HepG2 (cell line): ENCODE results near the gene SUMO4. TPM values are rescaled to one million over a fixed set of nuclear protein-coding genes. Genes with fewer than 3 reads are reported as not detected.

Experiments
- ADNP ChIP-seq: sonication (generic); formaldehyde crosslinking; IDR thresholded peaks from 2 replicates; pipeline ENCODE4 v1.4.0; 2020; ENCODE audit warnings: missing genetic modification reagents
- GATAD2A ChIP-seq: IDR thresholded peaks from 2 replicates; pipeline ENCODE4 v1.6.1; 2016
- HNRNPLL ChIP-seq: fragments of 200-400 bp; formaldehyde crosslinking; IDR thresholded peaks from 2 replicates; pipeline ENCODE4 v1.6.1; 2017; ENCODE audit warnings: mild to moderate bottlenecking, low read depth, low read length; ENCODE audit not compliant: poor library complexity, severe bottlenecking
- JUN ChIP-seq: sonication (generic); formaldehyde crosslinking; IDR thresholded peaks from 2 replicates; pipeline ENCODE4 v1.4.0; 2020; ENCODE audit warnings: mild to moderate bottlenecking, missing genetic modification reagents
- ZNF138 ChIP-seq: sonication (generic); formaldehyde crosslinking; IDR thresholded peaks from 2 replicates; pipeline ENCODE4 v1.5.0; 2020; ENCODE audit warnings: mild to moderate bottlenecking, low read depth, missing genetic modification reagents
- ZNF441 ChIP-seq: sonication (generic); formaldehyde crosslinking; IDR thresholded peaks from 2 replicates; pipeline ENCODE4 v1.7.0; 2021; ENCODE audit warnings: missing genetic modification reagents, borderline replicate concordance
- ZNF460 ChIP-seq: sonication (generic); formaldehyde crosslinking; IDR thresholded peaks from 2 replicates; pipeline ENCODE4 v1.5.1; 2020; ENCODE audit warnings: missing genetic modification reagents, mild to moderate bottlenecking, borderline replicate concordance
- ZNF484 ChIP-seq: sonication (generic); formaldehyde crosslinking; IDR thresholded peaks from 2 replicates; pipeline ENCODE4 v1.5.1; 2020; ENCODE audit warnings: mild to moderate bottlenecking, low read depth, missing genetic modification reagents, borderline replicate concordance
- ZNF605 ChIP-seq: sonication (generic); formaldehyde crosslinking; IDR thresholded peaks from 2 replicates; pipeline ENCODE4 v1.8.0; 2022; ENCODE audit warnings: mild to moderate bottlenecking, missing genetic modification reagents
- ZNF747 ChIP-seq: sonication (generic); formaldehyde crosslinking; IDR thresholded peaks from 2 replicates; pipeline ENCODE4 v1.8.1; 2023; ENCODE audit warnings: missing genetic modification reagents, mild to moderate bottlenecking, borderline replicate concordance
- ZSCAN25 ChIP-seq: sonication (generic); formaldehyde crosslinking; IDR thresholded peaks from 2 replicates; pipeline ENCODE4 v1.8.0; 2022; ENCODE audit warnings: mild to moderate bottlenecking, missing genetic modification reagents
- polyA plus RNA-seq, 8 experiments: library from polyadenylated mRNA; depleted of rRNA in 3 of 8; stranded (reverse) in 7 of 8; unstranded in 1 of 8; fragments of >200 nt; fragmentation: Illumina TruSeq in 4 of 8; extraction: Trizol in 4 of 8; gene quantifications; 2 replicates each; pipeline versions ENCODE4 v1.2.1 to v1.2.3, GENCODE V29; 2011 to 2016; ENCODE audit warnings: low read depth in 4 of 8, missing spikeins in 1 of 8, mixed read lengths in 1 of 8; ENCODE audit not compliant: insufficient read depth in 1 of 8
- total RNA-seq, 5 experiments: library from RNA; depleted of rRNA; stranded (reverse); fragments of >200 nt; fragmentation: Illumina TruSeq; extraction: Trizol; gene quantifications; 2 replicates each; pipeline ENCODE4 v1.2.3, GENCODE V29; 2016; ENCODE audit warnings: low read depth in 1 of 5
- TF ChIP-seq, protein P1 (sequence below), 2 experiments: fragments of 450-650 bp in 1 of 2; sonication (generic) in 1 of 2; formaldehyde crosslinking in 1 of 2; IDR thresholded peaks; 2 replicates each; pipeline versions ENCODE4 v1.6.1 to v1.8.0; 2016 to 2022; ENCODE audit warnings: antibody characterized with exemption in 1 of 2, mild to moderate bottlenecking in 1 of 2, missing genetic modification reagents in 1 of 2
- TF ChIP-seq, protein P2 (sequence below): IDR thresholded peaks from 2 replicates; pipeline ENCODE4 v1.6.1; 2016; ENCODE audit warnings: missing genetic modification reagents, missing compliant biosample characterization
- TF ChIP-seq, protein P3 (sequence below): IDR thresholded peaks from 2 replicates; pipeline ENCODE4 v1.6.1; 2016; ENCODE audit warnings: missing biosample characterization, missing genetic modification reagents, low read depth
- TF ChIP-seq, protein P4 (sequence below): sonication (generic); formaldehyde crosslinking; conservative IDR thresholded peaks from 2 replicates; pipeline ENCODE4 v1.4.0; 2020; ENCODE audit warnings: missing genetic modification reagents

The SUMO4 gene
- total and polyA plus RNA-seq, 2 of the 13 experiments (the other 11 are each of a cell fraction or from before 2014, with no cell fraction given), result 0.22 to 1.2 TPM

DNA sequence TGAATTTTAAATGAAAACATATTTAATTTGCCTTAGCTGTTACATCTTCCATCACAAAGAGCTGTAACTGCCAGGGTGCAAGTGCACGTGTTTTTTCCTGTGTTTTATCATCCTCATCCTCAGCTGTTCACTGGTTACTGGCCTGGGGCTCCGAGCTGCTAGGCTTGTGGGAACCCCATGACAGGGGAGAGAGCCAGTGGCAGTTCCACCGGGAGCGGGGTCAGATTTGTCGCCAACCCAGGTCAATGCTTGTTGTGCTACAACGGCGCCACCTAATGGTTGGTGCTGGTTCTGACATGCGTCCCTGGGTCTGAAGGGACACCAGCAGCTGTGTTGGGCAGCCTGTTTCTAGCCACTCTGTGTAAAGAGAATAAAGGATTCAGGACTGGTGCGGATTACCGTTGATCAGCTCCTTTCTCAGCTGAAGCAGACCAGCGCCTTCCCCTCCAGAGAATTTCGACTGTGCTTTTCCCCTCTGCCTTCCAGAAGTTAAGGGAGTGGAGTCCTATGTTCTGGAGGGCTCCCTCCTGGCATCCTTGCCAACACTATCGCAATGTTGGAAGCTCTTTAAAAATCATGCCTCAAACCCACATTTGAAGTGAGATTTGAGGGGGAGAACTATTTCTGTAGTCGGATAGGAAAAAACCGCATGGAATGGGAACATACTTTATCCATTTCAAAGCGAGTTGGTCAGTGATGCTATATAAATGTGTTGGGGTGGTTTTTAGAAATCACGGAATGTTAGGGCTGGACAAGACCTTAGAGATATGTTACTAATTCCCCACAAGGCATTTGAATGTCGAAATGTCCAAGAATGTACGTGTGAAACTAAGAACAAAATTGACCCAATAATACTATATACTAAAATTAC, 32.1 kb downstream of the SUMO4 start (continued):
- TF ChIP-seq, protein P1, sequence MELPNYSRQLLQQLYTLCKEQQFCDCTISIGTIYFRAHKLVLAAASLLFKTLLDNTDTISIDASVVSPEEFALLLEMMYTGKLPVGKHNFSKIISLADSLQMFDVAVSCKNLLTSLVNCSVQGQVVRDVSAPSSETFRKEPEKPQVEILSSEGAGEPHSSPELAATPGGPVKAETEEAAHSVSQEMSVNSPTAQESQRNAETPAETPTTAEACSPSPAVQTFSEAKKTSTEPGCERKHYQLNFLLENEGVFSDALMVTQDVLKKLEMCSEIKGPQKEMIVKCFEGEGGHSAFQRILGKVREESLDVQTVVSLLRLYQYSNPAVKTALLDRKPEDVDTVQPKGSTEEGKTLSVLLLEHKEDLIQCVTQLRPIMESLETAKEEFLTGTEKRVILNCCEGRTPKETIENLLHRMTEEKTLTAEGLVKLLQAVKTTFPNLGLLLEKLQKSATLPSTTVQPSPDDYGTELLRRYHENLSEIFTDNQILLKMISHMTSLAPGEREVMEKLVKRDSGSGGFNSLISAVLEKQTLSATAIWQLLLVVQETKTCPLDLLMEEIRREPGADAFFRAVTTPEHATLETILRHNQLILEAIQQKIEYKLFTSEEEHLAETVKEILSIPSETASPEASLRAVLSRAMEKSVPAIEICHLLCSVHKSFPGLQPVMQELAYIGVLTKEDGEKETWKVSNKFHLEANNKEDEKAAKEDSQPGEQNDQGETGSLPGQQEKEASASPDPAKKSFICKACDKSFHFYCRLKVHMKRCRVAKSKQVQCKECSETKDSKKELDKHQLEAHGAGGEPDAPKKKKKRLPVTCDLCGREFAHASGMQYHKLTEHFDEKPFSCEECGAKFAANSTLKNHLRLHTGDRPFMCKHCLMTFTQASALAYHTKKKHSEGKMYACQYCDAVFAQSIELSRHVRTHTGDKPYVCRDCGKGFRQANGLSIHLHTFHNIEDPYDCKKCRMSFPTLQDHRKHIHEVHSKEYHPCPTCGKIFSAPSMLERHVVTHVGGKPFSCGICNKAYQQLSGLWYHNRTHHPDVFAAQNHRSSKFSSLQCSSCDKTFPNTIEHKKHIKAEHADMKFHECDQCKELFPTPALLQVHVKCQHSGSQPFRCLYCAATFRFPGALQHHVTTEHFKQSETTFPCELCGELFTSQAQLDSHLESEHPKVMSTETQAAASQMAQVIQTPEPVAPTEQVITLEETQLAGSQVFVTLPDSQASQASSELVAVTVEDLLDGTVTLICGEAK (IDR thresholded peaks at IDR 0.05), result no peak
- TF ChIP-seq, protein P1 (CRISPR knock-in tag; IDR thresholded peaks at IDR 0.05), result no peak
- no peak for TF ChIP-seq ZNF441
- TF ChIP-seq ADNP (CRISPR knock-in tag), result no peak
- peak; percentile 55 for TF ChIP-seq GATAD2A
- TF ChIP-seq ZSCAN25 (CRISPR knock-in tag), result peak; percentile 37; the same call in 1 of the 2 replicates
- TF ChIP-seq, protein P2, sequence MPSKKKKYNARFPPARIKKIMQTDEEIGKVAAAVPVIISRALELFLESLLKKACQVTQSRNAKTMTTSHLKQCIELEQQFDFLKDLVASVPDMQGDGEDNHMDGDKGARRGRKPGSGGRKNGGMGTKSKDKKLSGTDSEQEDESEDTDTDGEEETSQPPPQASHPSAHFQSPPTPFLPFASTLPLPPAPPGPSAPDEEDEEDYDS (CRISPR knock-in tag), result peak; percentile 24; the same call in 1 of the 2 replicates
- no peak for TF ChIP-seq HNRNPLL
- no peak for TF ChIP-seq JUN (CRISPR knock-in tag)
- no peak; the same call in 1 of the 2 replicates for TF ChIP-seq ZNF460 (CRISPR knock-in tag)
- no peak for TF ChIP-seq ZNF747 (CRISPR knock-in tag)
- TF ChIP-seq ZNF484 (CRISPR knock-in tag), result no peak
- 0 out of 2 replicates have a peak, but pooled peaks have one; percentile 27 for TF ChIP-seq ZNF605 (CRISPR knock-in tag)
- TF ChIP-seq ZNF138 (CRISPR knock-in tag), result no peak
- TF ChIP-seq, protein P3, sequence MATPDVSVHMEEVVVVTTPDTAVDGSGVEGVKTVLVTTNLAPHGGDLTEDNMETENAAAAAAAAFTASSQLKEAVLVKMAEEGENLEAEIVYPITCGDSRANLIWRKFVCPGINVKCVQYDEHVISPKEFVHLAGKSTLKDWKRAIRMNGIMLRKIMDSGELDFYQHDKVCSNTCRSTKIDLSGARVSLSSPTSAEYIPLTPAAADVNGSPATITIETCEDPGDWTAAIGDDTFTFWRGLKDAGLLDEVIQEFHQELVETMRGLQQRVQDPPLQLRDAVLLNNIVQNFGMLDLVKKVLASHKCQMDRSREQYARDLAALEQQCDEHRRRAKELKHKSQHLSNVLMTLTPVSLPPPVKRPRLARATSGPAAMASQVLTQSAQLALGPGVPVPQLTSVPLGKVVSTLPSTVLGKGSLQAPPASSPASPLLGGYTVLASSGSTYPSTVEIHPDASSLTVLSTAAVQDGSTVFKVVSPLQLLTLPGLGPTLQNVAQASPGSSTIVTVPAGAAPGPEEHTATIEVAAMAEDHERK (CRISPR knock-in tag), result no peak
- TF ChIP-seq, protein P4, sequence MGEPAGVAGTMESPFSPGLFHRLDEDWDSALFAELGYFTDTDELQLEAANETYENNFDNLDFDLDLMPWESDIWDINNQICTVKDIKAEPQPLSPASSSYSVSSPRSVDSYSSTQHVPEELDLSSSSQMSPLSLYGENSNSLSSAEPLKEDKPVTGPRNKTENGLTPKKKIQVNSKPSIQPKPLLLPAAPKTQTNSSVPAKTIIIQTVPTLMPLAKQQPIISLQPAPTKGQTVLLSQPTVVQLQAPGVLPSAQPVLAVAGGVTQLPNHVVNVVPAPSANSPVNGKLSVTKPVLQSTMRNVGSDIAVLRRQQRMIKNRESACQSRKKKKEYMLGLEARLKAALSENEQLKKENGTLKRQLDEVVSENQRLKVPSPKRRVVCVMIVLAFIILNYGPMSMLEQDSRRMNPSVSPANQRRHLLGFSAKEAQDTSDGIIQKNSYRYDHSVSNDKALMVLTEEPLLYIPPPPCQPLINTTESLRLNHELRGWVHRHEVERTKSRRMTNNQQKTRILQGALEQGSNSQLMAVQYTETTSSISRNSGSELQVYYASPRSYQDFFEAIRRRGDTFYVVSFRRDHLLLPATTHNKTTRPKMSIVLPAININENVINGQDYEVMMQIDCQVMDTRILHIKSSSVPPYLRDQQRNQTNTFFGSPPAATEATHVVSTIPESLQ, result 0 out of 2 replicates have a peak, but pooled peaks have one; percentile 60
